Measurements from ENCODE around the gene WNK1.
"Not testable (repeated sequence)": the region's sequence is repeated elsewhere in the genome, so short reads cannot be mapped to it uniquely, and the experiment has no call there.

Gene WNK1

DNA sequence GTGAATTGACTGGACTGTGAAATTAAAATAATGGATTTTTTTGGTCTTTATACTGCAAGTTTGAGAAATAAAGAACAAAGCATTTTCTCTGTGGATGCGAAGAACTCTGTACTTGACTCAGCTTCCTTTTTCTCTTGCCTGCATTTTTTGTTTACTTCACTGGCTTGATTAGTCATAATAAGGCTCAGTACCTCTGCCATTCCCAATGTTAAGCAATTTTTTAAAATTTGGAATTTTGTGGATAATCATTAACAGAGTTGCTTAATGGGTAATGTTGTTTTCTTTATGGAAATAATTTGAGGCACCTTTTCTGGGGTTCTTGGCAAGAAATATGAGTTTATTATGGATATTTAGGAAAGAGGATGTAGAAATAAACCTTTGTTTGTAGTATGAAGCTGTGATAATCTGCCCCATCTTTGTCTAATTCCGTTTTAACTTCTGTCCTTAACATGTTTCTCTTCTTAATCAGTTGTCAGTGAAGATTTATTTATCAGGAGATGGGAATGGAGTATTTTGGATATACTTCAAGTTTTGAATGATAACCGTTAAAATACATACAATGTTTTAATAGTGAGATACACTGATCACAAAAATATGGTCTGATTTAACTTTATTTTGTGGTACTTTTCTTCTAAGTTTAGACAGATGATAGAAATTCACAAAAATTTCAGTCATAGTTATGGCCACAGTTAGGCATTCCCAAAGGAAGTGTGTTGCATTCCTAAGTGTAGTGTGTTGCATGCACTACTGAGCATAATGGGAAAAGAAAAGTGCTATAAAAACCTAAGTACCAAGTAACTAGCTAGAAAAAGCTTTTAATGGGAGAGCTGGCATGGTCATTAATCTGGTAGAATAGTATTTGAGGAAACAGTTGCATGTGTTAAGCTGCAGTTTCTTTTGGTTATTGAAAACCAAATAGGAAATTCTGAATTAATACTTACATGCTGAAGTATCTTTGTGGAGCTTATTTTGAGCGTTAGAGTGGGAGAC lies 27.7 kb downstream of the WNK1 start:
- peak; percentile 55 for DNase-seq (ENCODE audit: low spot score)

DNA sequence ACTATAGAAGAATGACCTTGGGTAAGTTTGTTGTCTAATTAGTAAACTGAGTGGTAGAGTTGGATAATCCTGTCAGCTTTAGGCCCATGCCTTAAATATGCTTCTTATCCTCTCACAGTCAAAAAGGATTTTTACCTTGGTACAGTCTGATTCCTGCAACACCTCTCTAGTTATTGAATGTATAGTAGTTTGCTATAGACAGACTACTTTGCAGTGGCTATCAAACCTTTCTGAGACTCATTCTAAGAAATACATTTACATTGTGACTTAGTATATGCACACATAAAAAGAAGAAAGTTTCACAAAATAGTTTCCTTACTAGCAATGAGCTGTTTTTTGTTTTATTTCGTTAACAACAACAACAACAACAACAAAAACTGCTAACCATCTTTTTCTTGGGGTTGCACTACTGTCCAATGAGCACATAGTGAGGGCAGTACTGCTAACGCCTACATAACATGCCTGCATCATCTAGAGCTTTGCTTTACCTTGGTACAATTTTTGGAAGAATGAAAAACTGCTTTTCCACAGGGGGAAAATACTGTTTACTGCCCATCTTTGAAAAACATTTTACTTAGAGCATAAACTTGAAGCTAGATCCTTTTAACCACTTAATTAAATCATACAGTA lies 28.5 kb downstream of the WNK1 start:
- no peak for DNase-seq (ENCODE audit: low spot score)

DNA sequence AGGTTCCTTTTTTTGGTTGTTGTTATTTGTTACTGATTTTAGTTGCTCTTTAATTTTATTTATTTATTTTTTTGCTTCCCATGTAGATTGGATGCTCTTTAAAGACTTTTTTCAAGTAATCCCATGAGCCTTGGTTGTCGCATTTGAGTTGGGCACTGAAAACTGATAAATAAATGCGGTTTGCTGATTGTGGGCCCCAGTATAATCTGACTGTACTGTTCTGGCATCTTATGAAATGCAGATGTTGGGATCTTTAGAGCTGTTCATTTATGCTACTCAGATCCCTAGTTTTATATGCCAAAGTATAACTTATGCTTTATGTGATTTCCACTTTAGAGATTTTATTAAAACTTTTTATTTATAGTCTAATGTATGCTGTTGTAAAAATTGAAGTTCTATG lies 33.3 kb downstream of the WNK1 start:
- no peak for DNase-seq (ENCODE audit: low spot score)

DNA sequence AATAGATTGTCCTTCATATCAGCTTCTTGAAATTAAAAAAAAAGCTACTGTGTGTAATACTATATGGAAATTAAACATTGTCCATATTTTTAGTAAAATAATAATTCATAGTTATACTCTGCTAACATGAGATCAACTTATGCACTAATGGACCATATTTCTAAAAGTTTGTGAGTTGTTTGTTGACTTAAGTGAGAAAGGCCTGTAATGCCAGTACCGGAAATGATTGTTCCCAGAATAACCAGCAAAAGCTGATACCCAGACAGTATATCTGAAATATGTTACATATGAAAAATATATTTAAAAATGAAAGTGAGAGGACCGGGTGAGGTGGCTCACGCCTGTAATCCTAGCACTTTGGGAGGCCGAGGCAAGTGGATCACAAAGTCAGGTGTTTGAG lies 35.9 kb downstream of the WNK1 start:
- DNase-seq (ENCODE audit: low spot score) = no peak

DNA sequence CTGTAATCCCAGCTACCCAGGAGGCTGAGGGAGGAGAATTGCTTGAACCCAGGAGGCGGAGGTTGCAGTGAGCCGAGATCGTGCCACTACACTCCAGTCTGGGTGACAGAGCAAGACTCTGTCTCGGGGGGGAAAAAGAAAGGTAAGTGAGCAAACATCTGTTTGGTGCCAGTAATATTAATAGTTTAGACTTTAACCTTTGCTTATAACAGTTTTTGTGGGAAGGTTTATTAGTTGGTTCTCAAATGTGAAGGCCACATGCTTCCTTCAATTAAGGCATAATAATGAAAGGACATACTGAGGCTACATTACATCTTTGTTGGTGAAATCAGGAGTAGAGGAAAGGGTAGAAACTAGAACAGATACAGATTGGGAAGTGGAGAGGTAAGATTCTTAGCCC lies 36.4 kb downstream of the WNK1 start:
- DNase-seq (ENCODE audit: low spot score) = not testable (repeated sequence)

DNA sequence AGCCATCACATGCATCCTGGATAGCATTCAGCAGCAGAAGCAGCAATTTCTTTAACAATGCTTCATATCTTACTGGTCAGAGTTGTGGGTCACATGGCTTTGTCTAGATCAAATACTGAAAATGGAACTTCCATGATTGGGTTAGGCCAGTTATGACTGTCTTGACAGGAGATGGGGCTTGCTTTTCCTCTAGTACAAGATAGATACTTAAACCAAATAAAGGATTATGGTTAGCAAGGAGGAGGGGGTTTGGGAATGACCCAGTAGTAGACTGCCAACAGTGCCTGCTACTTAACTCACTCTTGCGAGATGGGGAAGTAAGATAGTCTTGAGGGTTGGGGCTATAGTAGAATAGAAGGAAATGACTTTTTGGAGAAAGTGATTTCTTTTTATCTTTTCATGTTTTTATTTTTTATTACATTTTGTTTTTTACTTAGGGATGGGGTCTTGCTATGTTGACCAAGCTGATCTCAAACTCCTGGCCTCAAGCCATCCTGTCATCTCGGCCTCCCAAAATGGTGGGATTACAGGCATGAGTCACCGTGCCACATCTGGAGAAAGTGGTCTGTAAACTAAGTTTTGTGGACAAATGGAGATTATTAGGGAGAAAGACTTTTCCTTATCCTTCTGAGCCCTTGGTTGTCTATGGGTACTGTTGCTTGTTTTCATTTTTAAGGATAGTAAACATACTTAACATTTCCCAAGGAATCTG lies 37.6 kb downstream of the WNK1 start:
- DNase-seq (ENCODE audit: low spot score) = no peak

DNA sequence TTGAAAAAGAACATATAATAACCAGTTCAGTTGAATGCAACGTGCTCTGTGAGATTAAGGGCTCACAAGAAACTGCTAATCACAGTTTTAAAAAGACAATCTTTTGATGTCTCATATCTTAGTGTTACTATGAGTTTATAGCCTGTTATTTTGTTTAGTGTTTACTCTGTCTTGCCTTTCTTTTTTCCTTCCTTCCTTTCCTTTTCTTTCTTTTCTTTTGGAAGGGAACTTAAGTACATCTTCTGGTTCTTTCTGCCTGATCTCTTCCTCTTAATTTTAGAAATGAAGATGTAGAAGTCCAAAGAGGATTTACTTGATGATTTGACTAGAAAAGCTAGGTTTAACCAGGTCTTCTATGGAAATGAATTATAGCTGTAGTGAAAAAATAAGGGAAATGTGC lies 38.2 kb downstream of the WNK1 start:
- DNase-seq (ENCODE audit: low spot score) = no peak

DNA sequence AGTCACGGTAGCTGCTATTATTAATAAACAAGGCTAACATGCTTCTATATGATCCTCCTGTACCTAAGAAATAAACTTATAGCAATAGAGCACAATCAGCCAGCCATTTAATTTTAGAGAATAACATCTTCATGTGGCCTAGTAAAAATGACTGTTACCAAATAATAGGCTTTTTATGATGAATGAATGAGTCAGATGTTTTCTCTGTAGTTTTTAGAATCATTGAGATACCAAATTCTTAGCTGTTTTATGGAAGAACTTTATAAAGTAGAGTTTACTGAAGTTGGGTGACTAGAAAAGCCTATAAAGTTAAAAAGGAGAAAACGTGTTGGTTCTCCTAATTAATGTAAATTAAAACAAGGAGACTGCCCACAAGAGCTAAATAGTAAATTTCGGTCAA lies 40.7 kb downstream of the WNK1 start:
- DNase-seq (ENCODE audit: low spot score) = no peak

DNA sequence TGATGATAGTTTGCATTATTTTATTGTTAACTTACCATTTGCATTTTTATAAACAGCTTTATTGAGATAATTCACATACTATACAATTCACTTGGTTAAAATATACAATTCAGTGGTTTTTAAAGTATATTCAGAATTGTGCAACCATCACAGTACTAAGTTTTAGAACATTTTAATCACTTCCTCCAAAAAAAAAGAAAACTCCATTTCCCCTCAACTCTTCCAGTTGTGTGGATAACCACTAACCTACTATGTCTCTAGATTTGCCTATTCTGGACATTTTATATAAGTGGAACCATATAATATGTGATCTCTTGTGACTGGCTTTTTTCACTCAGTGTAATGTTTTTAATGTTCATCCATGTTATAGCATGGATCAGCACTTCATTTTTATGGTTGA lies 41.3 kb downstream of the WNK1 start:
- no peak for DNase-seq (ENCODE audit: low spot score)

DNA sequence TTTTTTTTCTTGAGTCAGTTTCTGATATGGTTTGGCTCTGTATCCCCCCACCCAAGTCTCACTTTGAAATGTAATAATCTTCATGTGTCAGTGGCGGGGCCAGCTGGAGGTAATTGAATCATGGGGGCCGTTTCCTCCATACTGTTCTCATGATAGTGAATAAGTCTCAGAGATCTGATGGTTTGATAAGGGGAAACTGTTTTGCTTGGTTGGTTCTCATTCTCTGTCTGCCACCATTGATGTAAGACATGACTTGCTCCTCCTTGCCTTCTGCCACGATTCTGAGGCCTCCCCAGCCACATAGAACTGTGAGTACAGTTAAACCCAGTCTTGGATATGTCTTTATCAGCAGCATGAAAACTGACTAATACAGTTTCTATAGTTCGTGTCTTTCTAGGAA lies 42.9 kb downstream of the WNK1 start:
- no peak for DNase-seq (ENCODE audit: low spot score)

DNA sequence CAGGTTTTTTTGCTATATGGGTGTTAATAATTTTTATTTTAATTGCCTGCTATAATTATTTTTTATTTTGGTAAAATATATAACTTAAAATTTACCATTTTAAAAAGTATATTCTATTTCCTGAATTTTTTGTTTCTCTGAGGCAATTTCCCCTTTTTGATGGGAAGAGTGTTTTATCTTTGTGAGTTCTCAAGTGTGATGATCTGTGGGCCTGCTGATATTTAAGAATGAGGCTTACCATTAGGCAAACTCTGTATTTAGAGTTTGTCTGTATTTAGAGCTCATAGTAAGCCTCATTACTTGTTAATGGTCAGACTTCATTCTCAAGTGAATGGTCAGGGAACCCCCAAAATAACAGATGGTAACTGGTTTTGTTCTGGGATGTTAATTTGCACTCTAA lies 48.0 kb downstream of the WNK1 start:
- no peak for DNase-seq (ENCODE audit: low spot score)

DNA sequence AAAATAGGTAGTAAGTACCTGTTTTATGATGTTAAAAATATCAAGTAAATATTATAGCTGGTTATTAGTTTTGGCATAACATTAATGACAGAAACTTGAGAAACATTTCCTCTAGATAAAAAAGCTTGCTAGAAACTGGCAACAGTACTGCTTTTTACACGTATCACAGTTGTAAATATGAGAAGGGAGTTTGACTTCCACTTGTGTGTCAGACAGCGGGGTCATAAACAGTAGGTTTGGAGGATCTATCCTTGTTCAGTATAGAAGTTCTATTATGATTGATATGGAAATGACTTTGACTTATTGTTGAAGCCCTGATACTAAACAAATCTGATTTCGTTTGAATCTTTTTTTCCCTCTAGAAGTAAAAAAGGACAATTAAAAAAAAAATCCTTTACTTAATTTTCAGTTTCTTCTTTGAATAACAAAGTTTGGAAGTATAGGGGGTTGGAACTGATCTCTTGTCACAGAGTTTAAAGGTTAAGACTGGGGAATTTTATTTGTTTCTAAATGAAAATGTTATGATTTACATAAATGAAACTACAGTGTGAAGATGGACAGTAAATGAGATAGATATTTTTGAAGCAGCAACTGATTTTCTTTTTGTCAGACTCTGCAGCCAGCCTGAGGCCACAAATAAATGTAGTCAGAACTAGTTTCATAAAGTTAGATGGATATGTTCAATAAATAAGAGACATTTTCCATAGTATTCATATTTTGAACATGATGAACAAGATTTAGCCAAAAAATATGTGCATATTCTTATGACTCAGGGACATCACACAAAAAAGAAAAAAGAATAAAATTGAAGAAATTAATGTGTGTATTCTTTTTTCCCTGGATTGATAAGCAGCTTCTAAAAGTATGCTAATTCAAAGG lies 50.1 kb downstream of the WNK1 start:
- DNase-seq (ENCODE audit: low spot score) = no peak

DNA sequence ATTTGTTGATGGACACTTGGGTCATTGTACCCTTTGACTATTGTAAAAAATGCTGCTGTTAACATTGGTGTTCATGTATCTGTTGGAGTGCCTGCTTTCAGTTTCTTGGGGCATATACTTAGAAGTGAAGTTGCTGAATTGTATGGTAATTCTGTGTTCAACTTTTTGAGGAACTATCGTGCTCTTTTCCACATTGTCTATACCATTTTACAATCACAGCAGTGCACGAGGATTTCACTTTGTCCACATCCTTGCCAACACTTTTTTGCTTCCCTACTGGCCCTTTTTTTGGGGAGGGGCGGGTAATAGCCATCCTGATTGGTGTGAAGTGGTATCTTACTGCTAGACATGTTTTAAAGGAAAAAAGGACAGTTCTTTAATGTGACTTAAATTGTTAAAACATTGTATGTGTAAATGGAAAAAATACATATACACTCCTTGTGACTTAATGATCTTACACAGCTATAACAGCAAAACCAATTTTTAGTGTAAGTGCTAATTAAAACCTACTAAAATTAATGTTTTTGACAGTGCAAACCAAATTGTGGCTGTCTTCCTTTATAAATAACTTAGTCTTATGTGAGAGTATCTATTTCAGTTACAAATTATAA lies 52.7 kb downstream of the WNK1 start:
- DNase-seq (ENCODE audit: low spot score) = no peak

DNA sequence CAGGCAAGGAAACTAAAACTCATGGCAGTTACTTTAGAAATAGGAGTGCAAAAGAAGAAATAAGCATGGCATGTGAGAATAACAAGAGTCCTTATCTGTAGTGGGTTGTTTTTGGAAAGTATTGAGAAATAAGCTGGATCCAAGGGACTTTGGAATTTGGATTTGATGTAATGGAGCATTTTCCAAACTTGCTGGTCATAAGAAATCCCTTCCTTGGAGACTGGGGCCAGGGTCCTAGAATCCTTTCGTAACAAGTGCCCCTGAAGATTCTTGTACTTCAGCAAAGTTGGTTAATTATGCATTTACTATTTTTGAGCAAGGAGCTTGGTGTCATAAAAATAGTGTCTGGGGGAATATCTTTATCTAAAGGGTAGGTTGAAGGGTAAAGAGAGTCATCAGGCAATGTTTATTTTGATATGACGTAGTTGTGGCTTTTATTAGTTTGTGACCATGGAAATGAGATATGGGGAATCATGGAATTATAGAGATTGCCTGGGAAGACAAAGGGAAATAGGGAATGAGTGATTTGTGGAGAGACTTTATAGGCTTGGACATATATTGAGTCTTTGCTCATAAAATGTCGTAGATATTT lies 53.9 kb downstream of the WNK1 start:
- peak; percentile 10 for DNase-seq (ENCODE audit: low spot score)

DNA sequence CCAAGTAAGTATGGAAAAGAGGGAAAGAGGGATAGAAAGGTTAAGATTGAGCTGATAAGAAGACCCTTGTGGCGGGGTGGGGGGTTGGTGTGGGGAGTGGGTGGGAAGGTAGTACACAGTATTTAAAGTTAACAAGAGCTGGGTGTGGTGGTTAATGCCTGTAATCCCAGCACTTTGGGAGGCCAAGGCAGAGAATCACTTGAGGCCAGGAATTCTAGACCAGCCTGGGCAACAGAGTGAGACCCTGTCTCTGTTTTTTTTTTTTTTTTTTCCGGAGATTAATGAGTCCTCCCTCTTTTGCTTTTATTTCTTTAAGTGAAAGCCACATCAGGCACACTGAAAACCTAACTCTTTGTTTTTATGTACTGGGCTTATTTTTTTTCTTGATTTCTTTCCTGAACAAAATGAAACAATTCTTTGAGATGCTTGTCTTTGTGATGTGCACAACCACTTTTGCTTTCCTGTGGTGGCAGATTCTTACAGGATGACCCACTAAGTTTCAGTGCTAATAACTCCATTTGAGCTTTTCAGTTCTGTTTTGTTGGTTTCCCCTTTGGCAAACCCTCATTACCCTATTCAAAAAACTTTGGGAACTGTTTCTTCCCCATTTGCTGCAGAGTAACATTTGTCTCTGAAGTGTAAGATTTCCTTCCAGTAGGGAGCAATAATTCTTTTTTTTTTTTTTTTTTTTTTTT lies 54.8 kb downstream of the WNK1 start:
- peak; percentile 5 for DNase-seq (ENCODE audit: low spot score)

DNA sequence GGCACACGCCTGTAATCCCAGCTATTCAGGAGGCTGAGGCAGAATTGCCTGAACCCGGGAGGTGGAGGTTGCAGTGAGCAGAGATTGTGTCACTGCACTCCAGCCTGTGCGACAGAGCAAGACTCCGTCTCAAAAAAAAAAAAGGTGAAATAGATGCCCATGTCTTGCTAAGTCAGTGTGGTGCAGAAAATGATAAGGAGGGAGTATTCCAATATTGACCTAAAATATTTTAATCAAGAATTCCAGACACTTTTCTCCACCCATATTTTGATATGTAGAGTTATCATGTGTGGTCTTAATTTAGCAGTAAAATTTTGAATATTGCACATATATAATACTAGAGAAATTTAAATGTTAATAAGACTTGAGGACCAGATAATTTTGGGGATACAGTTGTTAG lies 57.7 kb downstream of the WNK1 start:
- no peak for DNase-seq (ENCODE audit: low spot score)

DNA sequence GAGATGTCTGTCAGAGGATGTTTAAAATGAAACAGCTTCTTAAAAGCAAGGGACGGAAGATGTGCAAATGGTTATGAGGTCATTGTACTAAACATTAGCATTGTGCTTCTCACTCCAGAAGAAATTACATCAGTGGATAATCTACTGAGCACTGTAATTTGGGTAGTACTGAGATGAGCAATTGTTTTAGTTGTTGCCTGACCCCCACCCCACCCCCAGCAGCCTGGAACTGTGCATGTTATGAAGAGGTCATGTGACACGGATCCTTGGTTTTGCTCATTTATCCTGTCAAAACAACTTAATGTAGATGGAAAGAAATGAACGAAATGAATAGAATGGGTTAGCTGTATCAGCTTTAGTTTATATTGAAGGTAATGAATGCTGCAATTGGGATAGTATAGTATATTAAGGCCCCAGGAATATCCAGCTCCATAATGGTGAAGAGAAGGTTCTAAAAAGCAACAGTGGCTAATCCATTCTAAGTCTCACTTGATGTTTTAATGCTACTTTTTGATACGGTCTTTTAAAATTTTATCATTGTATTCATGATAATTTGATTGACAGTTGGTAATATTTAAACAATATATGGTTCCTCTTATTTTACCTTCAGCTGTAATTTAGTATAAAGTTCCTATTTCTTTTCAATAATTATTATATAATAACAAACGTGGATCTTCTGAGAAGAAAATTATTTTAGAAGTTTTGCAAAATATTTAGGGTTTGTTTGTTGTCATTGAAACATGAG lies 58.5 kb downstream of the WNK1 start:
- no peak for DNase-seq (ENCODE audit: low spot score)

DNA sequence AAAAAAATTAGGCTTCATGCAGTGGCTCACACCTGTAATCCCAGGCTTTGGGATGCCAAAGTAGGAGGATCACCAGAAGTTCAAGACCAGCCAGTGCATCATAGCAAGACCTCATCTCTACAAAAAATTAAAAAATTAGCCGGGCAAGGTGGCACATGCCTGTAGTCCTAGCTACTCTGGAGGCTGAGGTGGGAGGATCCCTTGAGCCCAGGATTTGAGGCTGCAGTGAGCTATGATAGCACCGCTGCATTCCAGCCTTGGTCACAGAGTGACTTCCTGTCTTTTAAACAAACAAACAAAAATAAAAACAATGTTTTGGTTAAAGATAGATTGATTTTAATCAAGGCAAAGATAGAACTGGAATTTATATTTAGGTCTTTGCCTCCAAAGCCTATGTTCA lies 60.6 kb downstream of the WNK1 start:
- DNase-seq (ENCODE audit: low spot score) = no peak

DNA sequence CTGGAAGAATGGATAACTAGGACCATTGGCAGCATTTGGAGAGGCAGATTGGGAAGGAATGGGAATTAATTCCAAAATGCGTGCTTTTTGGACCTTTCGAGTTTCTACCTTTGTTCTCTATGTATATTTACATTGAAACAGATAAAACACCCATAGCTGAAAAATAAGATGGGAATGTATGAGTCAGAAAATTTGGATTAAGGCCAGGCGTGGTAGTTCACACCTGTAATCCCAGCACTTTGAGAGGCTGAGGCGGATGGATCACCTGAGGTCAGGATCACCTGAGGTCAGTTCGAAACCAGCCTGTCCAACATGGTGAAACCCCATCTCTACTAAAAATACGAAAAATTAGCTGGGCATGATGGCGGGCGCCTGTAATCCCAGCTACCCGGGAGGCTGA lies 65.1 kb downstream of the WNK1 start:
- not testable (repeated sequence) for DNase-seq (ENCODE audit: low spot score)

Data from AG08395 (cell line).